ENCODE results near the gene FAS.
A peak's percentile ranks its signal among the peaks of the same experiment; 100 is the strongest.

The FAS gene

GRCh38 chr10:88971221-88972061, 19.2 kb upstream of the FAS start:
- DNase-seq = no peak

GRCh38 chr10:88974012-88974411, 16.6 kb upstream of the FAS start:
- DNase-seq = no peak

DNA sequence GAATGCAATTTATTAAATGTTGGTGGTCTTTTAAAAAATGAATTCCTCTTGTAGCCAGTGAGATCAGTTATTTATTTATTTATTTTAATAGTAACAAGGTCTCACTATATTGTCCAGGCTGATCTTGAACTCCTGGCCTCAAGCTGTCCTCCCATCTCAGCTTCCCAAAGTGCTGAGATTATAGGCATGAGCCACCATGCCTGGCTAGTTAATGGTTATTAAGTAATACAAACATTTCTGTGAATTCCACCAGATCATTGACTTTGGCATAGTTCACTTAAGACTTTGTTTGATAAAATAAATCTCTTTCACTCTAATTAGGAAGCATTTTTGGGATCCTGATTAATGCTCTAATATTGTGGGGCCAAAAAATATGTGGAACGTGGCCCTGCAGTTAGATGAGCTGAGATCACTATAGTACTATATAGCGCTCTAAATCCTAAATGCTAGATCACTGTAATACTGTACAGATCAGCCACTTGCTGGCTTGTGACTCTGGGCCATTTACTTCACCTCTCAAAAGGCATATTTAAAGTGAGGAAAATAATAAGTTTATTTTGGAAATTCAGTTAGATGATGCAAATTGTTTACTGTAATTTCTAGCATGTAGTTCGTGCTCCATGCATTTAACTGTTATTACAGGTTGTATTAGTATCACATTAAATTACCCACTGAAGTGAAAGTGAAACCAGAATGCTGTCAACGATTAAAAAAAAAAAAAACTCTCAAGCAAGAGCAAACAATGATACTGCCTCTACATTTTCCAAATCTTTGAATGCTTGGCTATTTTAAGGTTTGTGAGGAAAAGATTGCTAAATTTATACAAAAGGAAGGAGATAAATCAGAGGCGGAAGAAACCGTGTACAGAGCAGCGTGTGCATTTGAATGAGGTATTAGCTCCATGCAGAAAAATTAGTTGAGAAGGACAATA, 15.9 kb upstream of the FAS start:
- DNase-seq = no peak

GRCh38 chr10:88975377-88975720, 15.2 kb upstream of the FAS start:
- no peak for DNase-seq

DNA sequence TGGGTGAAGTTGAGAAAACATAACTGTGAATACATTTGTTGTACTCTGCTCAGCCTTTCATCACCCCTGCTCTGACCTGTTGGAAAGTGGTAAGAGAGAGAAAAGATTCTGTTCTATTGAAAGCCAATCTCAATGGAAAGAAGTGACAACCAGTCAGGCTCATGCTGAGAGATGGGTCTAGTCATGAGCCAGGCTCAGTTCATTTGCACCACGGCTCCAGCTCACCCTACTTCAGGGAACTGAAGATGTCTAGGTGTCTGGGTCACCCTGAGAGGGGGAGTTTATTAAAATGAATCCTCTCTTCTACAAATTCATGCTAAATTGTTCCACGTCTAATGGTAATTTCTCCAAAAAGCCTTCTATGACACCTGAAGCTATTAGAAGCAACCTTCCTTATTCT, 12.1 kb upstream of the FAS start:
- DNase-seq = no peak

- DNase-seq = no peak
Measured at GRCh38 chr10:88979153-88979562, 11.4 kb upstream of the FAS start.

DNA sequence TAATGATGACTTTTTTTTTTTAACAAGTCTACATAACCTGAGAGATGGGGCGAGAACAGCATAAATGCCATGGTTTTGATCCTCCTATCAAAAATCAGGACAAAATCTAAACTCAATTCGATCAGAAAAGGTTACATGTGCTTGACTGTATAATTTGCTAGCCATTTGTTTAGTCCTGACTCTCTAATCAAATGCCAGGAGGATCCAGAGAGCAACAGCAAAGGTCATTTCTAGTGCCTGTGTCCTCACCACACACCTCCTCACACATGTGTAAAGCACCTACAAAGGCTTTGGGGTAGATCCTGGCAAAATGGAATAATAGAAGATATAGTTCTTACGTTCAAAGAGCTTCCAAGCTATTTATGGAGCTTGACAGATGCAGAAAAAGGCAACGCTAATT, 11.0 kb upstream of the FAS start:
- no peak for DNase-seq

- no peak for DNase-seq
Measured at GRCh38 chr10:88980247-88980646, 10.4 kb upstream of the FAS start.

GRCh38 chr10:88980800-88981199, 9.8 kb upstream of the FAS start:
- DNase-seq = no peak

DNA sequence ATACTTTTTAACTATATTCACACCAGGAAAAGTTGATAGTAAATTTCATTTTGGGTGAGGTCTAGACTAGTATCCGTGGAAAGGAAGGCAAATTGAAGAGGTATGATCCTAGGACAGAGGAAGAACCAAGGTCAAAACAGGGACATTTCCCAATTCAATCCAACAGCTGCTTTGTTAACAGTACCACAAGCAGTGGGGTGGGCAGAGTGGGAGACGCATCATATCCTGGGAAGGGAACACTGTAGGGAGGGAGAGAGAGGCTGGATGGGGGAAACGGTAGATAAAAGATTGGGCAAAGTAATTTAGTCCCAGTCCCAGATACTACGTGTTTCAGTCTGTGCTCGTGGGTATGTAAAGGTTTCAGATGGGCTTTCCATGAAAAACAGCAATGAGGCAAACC, 9.2 kb upstream of the FAS start:
- no peak for DNase-seq

DNA sequence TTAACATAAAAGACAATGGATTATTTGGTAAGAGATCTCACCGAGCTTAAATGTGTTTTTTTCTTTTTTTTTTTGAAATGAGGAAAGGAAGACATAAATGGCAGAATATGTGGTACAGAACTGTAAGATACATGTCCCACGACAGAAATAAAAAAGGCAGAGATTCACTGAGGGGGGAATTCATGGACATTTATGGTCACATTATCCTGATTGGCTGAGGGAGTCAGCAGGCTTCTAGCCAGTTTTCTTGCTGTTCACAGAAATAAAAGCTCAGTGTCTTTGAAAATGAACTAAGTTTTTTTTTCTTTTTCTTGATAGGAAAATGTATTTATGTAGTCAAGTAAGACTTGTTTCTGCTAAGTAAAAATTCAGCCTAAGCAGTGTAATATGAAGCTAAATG, 8.2 kb upstream of the FAS start:
- DNase-seq = no peak

DNA sequence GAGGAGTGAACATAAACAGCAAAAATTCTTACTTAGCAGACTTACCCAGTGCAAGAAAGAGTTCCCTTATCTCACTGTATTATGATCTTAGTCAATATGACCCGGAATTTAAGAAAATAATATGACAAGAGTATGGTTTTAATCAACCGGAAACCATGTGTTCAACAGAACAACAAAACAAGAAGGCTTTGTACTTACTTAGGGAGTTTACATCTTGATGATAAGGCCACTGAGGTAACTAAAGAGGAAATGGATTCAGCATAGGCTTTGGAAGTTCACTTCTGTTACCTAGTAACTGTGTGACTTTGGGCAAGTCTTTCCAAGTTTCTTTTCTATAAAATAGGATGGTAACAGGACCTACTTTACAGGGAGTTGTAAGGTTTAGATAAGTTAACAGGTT, 7.4 kb upstream of the FAS start:
- DNase-seq = no peak

GRCh38 chr10:88983939-88984338, 6.7 kb upstream of the FAS start:
- no peak for DNase-seq

- DNase-seq = no peak
Measured at GRCh38 chr10:88984525-88984924, 6.1 kb upstream of the FAS start.

DNA sequence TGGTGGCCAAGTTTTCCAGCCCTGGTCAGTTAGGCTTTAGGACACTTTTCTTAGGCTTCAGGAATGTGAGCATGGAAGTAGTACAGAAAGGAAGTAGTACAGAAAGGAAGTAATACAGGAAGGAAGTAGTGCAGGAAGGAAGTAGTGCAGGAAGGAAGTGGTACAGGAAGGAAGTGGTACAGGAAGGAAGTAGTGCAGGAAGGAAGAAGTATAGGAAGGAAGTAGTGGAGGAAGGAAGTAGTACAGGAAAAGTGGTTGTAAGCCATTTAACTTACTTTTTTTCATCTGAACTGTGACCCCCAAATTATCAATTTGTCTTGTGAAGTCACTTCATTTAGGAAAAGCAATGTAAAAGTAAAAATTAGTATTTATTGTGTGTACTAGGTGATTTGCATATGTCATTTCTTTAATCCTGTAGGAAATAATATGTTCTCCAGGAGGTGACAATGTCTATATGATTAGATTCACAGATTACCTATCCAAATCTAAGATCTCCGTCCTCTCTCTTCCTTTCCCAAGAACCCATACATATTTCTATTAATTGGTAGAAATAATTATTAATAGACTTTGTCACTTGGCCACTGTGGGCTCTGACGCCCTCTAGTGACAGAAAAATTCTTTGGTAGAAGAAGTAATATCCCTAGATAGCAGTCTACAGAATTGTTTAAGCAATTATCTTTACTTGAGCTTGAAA, 3.9 kb upstream of the FAS start:
- no peak for DNase-seq

DNA sequence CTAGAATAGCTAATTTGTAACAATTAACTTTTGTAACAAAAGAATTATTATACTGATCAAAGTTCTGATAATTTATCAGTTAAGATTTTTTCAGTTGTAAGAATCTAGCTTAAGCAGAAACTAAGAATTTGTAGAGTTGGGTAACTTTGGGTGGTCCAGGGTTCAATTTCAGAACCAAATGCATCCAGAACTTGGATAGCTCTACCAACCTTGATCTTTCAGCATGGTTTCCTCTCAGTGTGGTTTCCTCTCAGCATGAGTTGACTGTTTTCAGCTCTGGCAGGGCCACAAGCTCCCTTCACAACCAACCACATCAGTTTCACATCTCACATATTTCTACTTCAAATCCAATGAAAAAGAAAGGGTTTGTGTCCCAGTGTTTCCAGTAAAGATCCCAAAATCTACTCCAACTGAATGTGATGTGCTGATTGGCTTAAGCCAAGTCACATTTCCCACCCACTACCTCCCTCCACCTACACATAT, 3.3 kb upstream of the FAS start:
- DNase-seq = no peak

DNA sequence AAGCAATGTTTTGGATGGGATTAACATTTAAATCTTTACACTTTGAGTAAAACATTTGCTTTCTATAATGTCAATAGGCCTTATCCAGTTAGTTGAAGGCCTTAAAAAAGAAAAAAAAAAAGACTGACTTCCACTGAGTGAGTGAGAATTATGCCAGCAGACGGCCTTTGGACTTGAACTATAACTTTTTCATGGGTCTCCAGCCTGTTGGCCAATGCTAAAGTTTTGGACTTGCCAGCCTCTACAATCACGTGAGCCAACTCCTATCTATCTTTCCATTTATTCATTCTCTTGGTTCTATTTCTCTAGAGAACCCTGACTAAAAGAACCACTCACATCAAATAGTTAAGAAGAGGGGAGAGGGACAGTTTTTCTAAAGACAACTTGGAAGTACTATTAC, 2.8 kb upstream of the FAS start:
- DNase-seq = no peak

DNA sequence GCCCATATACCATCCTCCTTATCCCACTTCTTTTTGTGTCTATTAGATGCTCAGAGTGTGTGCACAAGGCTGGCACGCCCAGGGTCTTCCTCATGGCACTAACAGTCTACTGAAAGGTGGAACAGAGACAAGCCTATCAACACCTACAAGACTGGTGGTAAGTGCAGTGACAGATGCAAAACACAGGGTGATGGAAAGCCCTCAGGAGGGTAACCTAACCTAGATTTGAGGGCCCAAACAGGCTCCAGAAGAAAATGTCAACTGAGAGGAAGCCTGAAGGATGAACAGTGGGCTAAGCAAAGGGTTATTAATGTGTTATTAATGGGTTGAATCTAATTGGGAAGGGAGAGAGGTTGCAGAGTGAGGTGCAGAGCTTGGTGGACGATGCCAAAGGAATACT, 1.2 kb upstream of the FAS start:
- DNase-seq = no peak

- no peak for DNase-seq
Measured at GRCh38 chr10:88989824-88990383, 694 bp upstream of the FAS start.

DNA sequence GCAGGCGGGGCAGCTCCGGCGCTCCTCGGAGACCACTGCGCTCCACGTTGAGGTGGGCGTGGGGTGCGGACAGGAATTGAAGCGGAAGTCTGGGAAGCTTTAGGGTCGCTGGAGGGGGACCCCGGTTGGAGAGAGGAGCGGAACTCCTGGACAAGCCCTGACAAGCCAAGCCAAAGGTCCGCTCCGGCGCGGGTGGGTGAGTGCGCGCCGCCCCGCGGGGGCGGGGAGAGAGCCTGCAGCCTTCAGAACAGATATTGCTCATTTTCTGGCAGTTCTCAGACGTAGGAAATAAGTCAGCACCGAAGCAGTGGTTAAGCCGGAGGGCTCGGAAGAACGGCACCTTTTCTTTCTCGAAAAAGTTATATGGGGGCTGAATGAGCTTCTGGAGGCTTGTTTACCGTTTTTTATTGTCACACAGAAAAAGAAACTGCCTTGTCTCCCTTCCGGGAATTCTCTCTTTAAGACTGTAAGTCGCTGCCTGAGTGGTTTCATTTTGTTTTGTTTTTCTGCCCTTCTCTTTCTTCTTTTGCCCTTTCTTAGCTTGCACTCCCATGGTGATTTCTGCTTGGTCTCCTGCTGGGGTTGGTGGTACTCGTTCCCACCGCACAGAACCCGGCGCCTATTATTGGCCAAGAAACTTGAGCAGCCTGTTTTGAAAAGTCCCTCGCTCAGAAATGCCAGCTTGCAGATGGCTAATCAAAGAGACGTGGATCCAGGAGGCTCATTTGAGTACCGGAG, 732 bp downstream of the FAS start:
- peak; percentile 64 for DNase-seq

DNA sequence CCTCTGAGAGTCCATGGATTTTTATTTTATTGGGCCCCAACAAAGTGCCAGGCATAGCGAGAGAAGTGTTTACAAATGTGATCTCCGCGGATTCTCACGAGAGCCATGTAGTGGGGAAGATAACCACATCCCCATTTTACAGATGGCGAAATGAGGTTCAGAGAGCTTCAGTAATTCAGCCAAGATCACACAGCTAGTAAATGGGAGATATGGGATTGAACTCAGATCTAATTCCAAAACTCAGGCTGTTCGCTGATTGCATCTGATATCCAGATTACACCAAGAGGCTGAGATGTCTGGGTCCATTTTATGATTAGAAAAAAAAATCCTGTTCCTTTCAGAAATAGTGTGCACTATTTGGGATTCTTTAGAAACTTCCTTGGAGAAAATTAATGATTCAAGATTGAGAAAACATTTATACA, 1.3 kb downstream of the FAS start:
- no peak for DNase-seq

DNA sequence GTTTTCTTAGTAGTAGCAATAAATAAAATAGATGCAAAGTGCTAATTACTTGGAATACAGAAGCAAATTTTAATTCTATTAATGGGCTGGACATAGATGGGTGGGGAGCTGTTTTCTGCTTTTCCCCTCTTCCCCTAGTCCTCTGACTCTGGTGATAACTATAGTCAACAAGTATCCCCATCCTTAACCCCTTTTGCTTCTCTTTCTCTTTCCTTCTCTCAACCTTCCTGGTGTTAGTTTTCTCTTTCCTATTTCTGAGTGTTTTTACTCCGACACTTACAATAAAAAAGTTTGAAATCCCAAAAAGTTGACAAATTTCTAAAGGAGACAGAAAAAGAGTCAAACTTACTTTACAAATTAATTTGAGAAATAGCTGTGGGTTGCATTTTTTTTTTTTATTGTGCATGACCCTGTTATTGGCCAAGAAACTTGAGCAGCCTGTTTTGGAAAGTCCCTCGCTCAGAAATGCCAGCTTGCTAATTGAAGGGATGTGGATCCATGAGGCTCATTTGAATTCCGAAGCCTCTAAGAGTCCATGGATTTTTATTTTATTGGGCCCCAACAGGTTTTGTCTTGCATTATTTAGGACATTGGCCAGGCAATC, 2.4 kb downstream of the FAS start:
- DNase-seq = no peak

Data from right forelimb (tissue), 1 donor.